Spinal cord (tissue), 10 donors: Measurements from ENCODE around the gene LEUTX. TPM values are rescaled to one million over a fixed set of nuclear protein-coding genes. Genes with fewer than 3 reads are reported as not detected.
A peak's percentile ranks its signal among the peaks of the same experiment; 100 is the strongest.

ENCODE experiments used
- DNase-seq, 6 donors: peaks; one replicate each; pipeline versions ENCODE4 v3.0.0 to v3.0.0-alpha.2; 2013 to 2015; ENCODE audit warnings: low spot score in 6 of 6, low read depth in 4 of 6
- H3K27ac ChIP-seq: one replicate; pipeline ENCODE4 v1.5.1; 2013; ENCODE audit warnings: low read depth, low read length, control low read depth
- H3K27me3 ChIP-seq: one replicate; pipeline ENCODE4 v1.6.1; 2013; ENCODE audit warnings: low read length; ENCODE audit not compliant: control insufficient read depth, insufficient read depth
- H3K36me3 ChIP-seq: one replicate; pipeline ENCODE4 v1.6.1; 2013; ENCODE audit warnings: low read length; ENCODE audit not compliant: control insufficient read depth, insufficient read depth
- H3K4me1 ChIP-seq: one replicate; pipeline ENCODE4 v1.6.1; 2013; ENCODE audit warnings: low read length; ENCODE audit not compliant: control insufficient read depth, insufficient read depth
- H3K4me3 ChIP-seq: one replicate; pipeline ENCODE4 v1.5.1; 2013; ENCODE audit warnings: low read depth, low read length, control low read depth
- H3K9me3 ChIP-seq: one replicate; pipeline ENCODE4 v1.6.1; 2013; ENCODE audit warnings: low read length; ENCODE audit not compliant: control insufficient read depth, insufficient read depth
- WGBS: methylation state at CpG from one replicate; pipeline ENCODE4 v1.1.5; 2013; ENCODE audit warnings: missing lambda C conversion rate; ENCODE audit not compliant: insufficient coverage; 5-methylcytosine and 5-hydroxymethylcytosine counted together
- polyA plus RNA-seq, 2 donors: library from polyadenylated mRNA; unstranded; fragments of 120-200 nt; gene quantifications; one replicate each; pipeline ENCODE4 v1.2.1, GENCODE V29; 2013; ENCODE audit not compliant: insufficient read length in 2 of 2
- total RNA-seq, 2 donors: library from RNA; depleted of rRNA in 1 of 2; stranded (reverse); fragments of 120-200 nt in 1 of 2; fragments of >200 nt in 1 of 2; gene quantifications; one replicate each; pipeline versions ENCODE4 v1.2.3 to v1.2.4, GENCODE V29; 2013 to 2014
- donor health status: healthy.

LEUTX gene
- total and polyA plus RNA-seq, 4 donors = not detected

DNA sequence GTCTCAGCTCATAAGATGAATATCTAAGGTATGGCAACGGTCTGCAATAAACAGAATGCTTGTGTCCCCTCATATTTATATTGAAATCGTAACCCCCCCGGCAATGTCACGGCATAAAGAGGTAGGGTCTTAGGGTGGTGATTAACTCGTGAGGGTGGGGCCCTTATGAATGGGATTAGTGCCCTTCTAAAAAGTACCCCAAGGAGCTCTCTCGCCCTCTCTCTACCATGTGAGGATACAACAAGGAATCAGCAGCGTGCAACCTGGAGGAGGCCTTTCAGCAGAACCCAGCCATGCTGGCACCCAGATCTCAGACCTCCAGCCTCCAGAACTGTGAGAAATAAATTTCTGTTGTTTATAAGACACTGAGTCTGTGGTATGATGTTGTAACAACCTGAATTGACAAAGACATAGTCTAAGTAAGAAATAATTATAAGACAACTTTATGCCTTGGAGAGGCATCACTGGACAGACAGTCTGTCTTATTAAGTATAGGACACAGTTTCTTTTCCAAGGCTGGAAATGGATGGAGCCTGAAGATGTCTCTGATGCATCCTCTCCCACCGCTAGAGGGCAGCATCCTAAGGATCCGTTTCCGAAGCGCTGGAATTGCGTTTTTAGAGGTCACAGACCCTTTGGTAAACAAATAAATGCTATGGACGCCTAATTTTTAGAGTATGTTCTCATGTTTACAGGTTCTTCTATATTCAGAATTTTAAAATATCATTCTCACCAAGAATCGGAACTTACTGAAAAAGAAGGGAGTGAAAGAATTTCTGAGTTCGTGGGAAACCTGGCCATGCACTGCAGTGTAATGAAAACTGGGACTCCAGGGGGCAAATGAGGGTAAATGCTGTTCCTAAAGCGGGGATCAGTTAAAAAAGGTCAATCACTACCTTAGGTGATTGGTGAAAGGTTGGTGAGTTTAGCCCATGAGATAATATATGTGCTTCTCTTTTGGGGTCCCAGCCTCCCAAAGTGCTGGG is 13.3 kb upstream of the LEUTX start:
- Histone ChIP-seq H3K27me3 (no peaks in the 10 kb centered on the region), H3K27ac (no peak overlapping the region), H3K36me3 (no peaks in the 10 kb centered on the region), H3K4me3 (no peak overlapping the region), H3K4me1 (no peaks in the 10 kb centered on the region), H3K9me3 (no peaks in the 10 kb centered on the region)
- DNase-seq = peak in 5 of 6 donors; percentile 2 to 62 (median 10)
- WGBS = 51% methylated on average over 4 of the region's 16 CpGs

DNA sequence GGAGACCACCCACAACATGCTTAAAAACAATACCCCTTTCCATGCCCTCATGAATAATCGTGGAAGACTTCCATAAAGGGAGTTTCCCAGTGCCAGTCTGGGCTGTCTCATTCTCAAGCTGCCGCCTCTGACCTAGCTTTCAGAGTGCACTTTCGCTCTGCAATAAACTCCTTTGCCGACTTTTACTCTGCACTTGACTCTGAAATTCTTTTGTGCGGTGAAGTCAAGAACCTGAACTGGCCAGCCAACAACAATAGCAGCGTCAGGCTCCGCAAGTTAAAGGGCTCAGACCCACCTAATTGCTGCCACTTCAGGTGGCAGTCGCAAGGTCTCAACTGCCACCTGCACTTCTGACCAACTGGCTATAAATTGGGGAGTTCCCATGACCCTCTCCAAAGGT is 10.3 kb upstream of the LEUTX start:
- no peak for DNase-seq

DNA sequence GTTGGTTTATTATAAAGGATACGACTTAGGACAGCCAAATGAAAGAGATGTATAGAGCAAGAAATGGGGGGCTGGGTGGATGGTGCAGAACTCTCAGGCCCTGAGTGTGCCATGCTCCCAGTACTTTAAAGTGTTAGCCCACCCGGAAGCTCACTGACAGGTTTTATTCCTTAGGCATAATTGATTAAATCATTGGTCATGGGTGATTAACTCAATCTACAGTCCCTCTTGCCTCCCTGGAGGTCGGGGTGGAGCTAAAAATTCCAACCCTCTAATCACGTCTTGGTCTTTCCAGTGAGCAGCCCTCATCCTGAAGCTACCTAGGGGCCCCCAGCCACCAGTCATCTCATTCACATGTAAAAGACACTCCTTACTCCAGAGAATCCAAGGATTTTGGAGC is 9.9 kb upstream of the LEUTX start:
- no peaks in the 10 kb centered on the region for H3K27me3 ChIP-seq
- no peaks in the 10 kb centered on the region for H3K36me3 ChIP-seq
- WGBS = 21% methylated on average over 3 of the region's 4 CpGs
- no peaks in the 10 kb centered on the region for H3K9me3 ChIP-seq
- DNase-seq = peak in 1 of 6 donors; percentile 1
- no peak overlapping the region for H3K27ac ChIP-seq
- H3K4me3 ChIP-seq = no peak overlapping the region
- no peaks in the 10 kb centered on the region for H3K4me1 ChIP-seq

More for the DNA sequence above, 10.3 kb upstream of the LEUTX start:
- Histone ChIP-seq H3K27me3 (no peaks in the 10 kb centered on the region), H3K4me3 (no peak overlapping the region), H3K36me3 (no peaks in the 10 kb centered on the region), H3K9me3 (no peaks in the 10 kb centered on the region), H3K4me1 (no peaks in the 10 kb centered on the region), H3K27ac (no peak overlapping the region)
- 22% methylated on average over 8 of the region's 8 CpGs for WGBS

GRCh38 chr19:39780894-39781293 is 2.2 kb downstream of the LEUTX start:
- Histone ChIP-seq H3K4me1 (no peaks in the 10 kb centered on the region), H3K9me3 (no peaks in the 10 kb centered on the region), H3K4me3 (no peak overlapping the region), H3K27ac (no peak overlapping the region), H3K36me3 (no peaks in the 10 kb centered on the region), H3K27me3 (no peaks in the 10 kb centered on the region)
- no peak for DNase-seq
- 100% methylated on average over 1 of the region's 3 CpGs for WGBS

- H3K27me3 ChIP-seq = no peaks in the 10 kb centered on the region
- H3K27ac ChIP-seq = no peak overlapping the region
- H3K9me3 ChIP-seq = peaks cover 4% of the 10 kb centered on the region
- DNase-seq = no peak
- no peaks in the 10 kb centered on the region for H3K36me3 ChIP-seq
- no peak overlapping the region for H3K4me3 ChIP-seq
- no peaks in the 10 kb centered on the region for H3K4me1 ChIP-seq
Measured at GRCh38 chr19:39788244-39788643, 9.6 kb downstream of the LEUTX start.

- H3K4me3 ChIP-seq = peak overlapping the region; percentile 46
- DNase-seq = peak; percentile 32 to 86 (median 54)
- H3K9me3 ChIP-seq = no peaks in the 10 kb centered on the region
- H3K27me3 ChIP-seq = peaks cover 2% of the 10 kb centered on the region
- 0% methylated on average over 13 of the region's 17 CpGs for WGBS
- H3K27ac ChIP-seq = no peak overlapping the region
- no peaks in the 10 kb centered on the region for H3K4me1 ChIP-seq
- no peaks in the 10 kb centered on the region for H3K36me3 ChIP-seq
Measured at GRCh38 chr19:39792999-39793546, 14.4 kb downstream of the LEUTX start.

DNA sequence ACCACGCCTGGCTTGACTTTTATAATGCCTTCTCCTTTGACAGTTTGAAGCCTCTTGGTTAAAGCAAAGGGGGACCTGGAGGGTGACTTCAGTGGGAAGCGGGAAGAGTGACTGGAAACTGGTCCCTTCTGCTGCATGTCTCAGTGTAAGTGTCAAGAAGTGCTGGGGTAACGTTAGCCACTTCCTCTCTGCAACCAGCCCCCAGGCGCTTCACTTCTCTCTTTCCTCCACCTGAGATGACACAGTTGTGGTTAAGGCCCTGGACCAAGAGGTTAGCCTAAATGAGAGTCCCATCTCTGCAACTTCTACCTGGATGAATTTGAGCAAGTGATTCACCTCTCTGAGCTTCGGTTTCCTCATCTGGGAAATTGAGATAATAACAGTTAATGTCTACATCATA is 16.3 kb downstream of the LEUTX start:
- Histone ChIP-seq H3K4me3 (no peak overlapping the region), H3K4me1 (no peaks in the 10 kb centered on the region), H3K36me3 (no peaks in the 10 kb centered on the region), H3K9me3 (no peaks in the 10 kb centered on the region), H3K27ac (no peak overlapping the region), H3K27me3 (peaks cover 2% of the 10 kb centered on the region)
- WGBS = 70% methylated on average over 1 of the region's 5 CpGs
- DNase-seq = no peak

- no peaks in the 10 kb centered on the region for H3K36me3 ChIP-seq
- peaks cover 2% of the 10 kb centered on the region for H3K27me3 ChIP-seq
- no peak overlapping the region for H3K4me3 ChIP-seq
- no peaks in the 10 kb centered on the region for H3K4me1 ChIP-seq
- WGBS = 44% methylated on average over 1 of the region's 2 CpGs
- no peak overlapping the region for H3K27ac ChIP-seq
- H3K9me3 ChIP-seq = no peaks in the 10 kb centered on the region
- DNase-seq = no peak
Measured at GRCh38 chr19:39796000-39796498, 17.4 kb downstream of the LEUTX start.

GRCh38 chr19:39797083-39797482 is 18.4 kb downstream of the LEUTX start:
- H3K4me3 ChIP-seq = no peak overlapping the region
- DNase-seq = no peak
- no peaks in the 10 kb centered on the region for H3K9me3 ChIP-seq
- H3K27me3 ChIP-seq = peaks cover 2% of the 10 kb centered on the region
- no peaks in the 10 kb centered on the region for H3K4me1 ChIP-seq
- no peaks in the 10 kb centered on the region for H3K36me3 ChIP-seq
- WGBS = no CpG with 5 or more reads among the region's 2 CpGs
- H3K27ac ChIP-seq = no peak overlapping the region
